ENCODE data around the gene MYO1B. TPM values are rescaled to one million over a fixed set of nuclear protein-coding genes. Genes with fewer than 3 reads are reported as not detected.

MYO1B gene
- total RNA-seq, 1 experiment from 2014 or later = 37.8 TPM

DNA sequence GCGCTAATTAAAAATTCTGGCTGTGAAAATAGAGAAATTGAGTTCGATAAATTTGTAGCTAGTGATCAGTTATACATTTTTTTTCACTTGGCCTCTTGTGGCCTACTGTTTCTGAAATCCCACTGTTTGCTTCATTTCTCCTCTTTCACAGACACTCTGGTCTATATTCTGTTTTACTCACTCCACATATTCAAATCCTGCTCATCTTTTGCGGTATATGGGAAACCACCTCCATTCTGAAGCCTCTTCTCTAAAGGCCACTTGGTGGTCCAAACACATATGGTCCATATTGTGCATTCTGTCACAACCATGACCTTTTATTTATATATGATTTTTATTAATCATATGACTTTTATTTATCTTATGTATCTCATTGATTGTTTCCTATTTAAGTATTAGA lies 67.0 kb downstream of the MYO1B start:
- Histone ChIP-seq H3K27me3 (replicated peaks; ENCODE audit: insufficient read depth, low read depth, low read length, poor library complexity) (no peaks in the 10 kb centered on the region), H3K36me3 (ENCODE audit: insufficient read depth, low read length, poor library complexity, severe bottlenecking) (no peaks in the 10 kb centered on the region), H3K4me1 (ENCODE audit: insufficient read depth, low read length, poor library complexity, severe bottlenecking) (no peaks in the 10 kb centered on the region), H3K27ac (ENCODE audit: low read depth, low read length, poor library complexity, severe bottlenecking) (no peak overlapping the region), H3K9me3 (ENCODE audit: low read depth, low read length, poor library complexity, severe bottlenecking) (no peaks in the 10 kb centered on the region), H3K4me3 (ENCODE audit: low read depth, low read length, poor library complexity, severe bottlenecking) (no peak overlapping the region)
- no peak for DNase-seq (ENCODE audit: low spot score)
- intact Hi-C loops (cut with micrococcal nuclease; ENCODE audit: unreplicated experiment) = no loop called here
- POLR2A ChIA-PET (ENCODE audit: low non-redundant PET) = no interaction called here
- CTCF ChIA-PET = no interaction called here
- no TSS peak for BruUV-seq (replicated peaks)
- no peak for TF ChIP-seq EZH2 (IDR thresholded peaks at IDR 0.05; ENCODE audit: borderline replicate concordance, low read depth, low read length, poor library complexity, severe bottlenecking)
- TF ChIP-seq, protein P1, sequence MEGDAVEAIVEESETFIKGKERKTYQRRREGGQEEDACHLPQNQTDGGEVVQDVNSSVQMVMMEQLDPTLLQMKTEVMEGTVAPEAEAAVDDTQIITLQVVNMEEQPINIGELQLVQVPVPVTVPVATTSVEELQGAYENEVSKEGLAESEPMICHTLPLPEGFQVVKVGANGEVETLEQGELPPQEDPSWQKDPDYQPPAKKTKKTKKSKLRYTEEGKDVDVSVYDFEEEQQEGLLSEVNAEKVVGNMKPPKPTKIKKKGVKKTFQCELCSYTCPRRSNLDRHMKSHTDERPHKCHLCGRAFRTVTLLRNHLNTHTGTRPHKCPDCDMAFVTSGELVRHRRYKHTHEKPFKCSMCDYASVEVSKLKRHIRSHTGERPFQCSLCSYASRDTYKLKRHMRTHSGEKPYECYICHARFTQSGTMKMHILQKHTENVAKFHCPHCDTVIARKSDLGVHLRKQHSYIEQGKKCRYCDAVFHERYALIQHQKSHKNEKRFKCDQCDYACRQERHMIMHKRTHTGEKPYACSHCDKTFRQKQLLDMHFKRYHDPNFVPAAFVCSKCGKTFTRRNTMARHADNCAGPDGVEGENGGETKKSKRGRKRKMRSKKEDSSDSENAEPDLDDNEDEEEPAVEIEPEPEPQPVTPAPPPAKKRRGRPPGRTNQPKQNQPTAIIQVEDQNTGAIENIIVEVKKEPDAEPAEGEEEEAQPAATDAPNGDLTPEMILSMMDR (conservative IDR thresholded peaks at IDR 0.05; ENCODE audit: low read depth, low read length) = no peak

DNA sequence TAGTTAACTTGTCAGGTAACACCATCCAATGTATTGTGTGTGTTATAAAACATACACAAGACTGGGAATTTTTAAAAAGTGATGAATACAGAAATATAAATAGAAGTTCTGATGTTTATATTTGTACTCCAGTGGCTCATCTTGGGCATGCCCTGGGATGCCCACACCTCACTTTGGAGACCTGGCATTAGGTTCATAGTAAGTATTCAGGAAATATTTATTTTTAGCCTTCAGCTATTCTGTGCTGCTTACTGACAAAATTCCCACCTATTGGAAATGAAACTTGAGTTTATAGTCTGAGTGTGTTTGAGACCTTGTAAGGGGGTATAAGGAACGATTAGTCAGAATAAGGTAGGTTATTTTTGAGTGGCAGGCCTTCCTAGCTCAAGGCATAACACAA lies 67.5 kb downstream of the MYO1B start:
- Histone ChIP-seq H3K27me3 (replicated peaks; ENCODE audit: insufficient read depth, low read depth, low read length, poor library complexity) (no peaks in the 10 kb centered on the region), H3K9me3 (ENCODE audit: low read depth, low read length, poor library complexity, severe bottlenecking) (no peaks in the 10 kb centered on the region), H3K36me3 (ENCODE audit: insufficient read depth, low read length, poor library complexity, severe bottlenecking) (no peaks in the 10 kb centered on the region), H3K27ac (ENCODE audit: low read depth, low read length, poor library complexity, severe bottlenecking) (no peak overlapping the region), H3K4me1 (ENCODE audit: insufficient read depth, low read length, poor library complexity, severe bottlenecking) (peaks cover under 1% of the 10 kb centered on the region), H3K4me3 (ENCODE audit: low read depth, low read length, poor library complexity, severe bottlenecking) (no peak overlapping the region)
- CTCF ChIA-PET = no interaction called here
- POLR2A ChIA-PET (ENCODE audit: low non-redundant PET) = no interaction called here
- intact Hi-C loops (cut with micrococcal nuclease; ENCODE audit: unreplicated experiment) = no loop called here
- TF ChIP-seq, protein P1 (conservative IDR thresholded peaks at IDR 0.05; ENCODE audit: low read depth, low read length) = no peak
- TF ChIP-seq EZH2 (IDR thresholded peaks at IDR 0.05; ENCODE audit: borderline replicate concordance, low read depth, low read length, poor library complexity, severe bottlenecking) = no peak
- BruUV-seq (replicated peaks) = no TSS peak
- no peak for DNase-seq (ENCODE audit: low spot score)

DNA sequence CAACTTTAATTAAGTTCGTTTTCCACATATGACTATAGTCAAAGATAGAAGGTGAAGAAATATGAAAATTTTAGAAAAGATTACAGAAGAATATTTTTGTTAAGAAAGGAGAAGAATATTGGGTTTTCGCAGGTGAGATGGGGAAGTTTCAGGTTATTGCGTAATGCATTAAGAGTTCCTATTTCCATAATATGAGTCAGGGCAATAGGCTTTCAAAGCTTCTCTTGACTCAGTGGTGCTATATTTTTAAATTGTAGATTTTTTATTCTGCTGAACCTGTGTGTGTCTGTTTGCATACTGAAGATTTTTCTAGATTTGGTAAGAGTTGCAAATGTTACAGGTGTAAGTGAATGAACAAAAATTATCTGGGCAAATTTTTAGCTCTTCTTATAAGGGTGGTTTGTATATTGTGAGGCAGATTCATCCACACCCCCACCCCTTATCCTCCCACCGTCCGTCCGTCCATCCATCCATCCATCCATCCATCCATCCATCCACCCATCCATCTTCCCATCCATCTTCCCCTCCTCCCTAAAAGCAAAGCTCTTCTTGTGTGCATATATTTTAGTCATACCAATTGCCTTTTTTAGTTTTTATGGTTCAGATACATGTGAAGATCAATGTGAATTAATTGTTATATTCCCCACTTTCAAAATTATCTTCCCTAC lies 69.6 kb downstream of the MYO1B start:
- Histone ChIP-seq H3K4me1 (ENCODE audit: insufficient read depth, low read length, poor library complexity, severe bottlenecking) (peaks cover 19% of the 10 kb centered on the region), H3K27me3 (replicated peaks; ENCODE audit: insufficient read depth, low read depth, low read length, poor library complexity) (no peaks in the 10 kb centered on the region), H3K36me3 (ENCODE audit: insufficient read depth, low read length, poor library complexity, severe bottlenecking) (no peaks in the 10 kb centered on the region), H3K27ac (ENCODE audit: low read depth, low read length, poor library complexity, severe bottlenecking) (no peak overlapping the region), H3K9me3 (ENCODE audit: low read depth, low read length, poor library complexity, severe bottlenecking) (no peaks in the 10 kb centered on the region), H3K4me3 (ENCODE audit: low read depth, low read length, poor library complexity, severe bottlenecking) (no peak overlapping the region)
- BruUV-seq (replicated peaks) = no TSS peak
- TF ChIP-seq EZH2 (IDR thresholded peaks at IDR 0.05; ENCODE audit: borderline replicate concordance, low read depth, low read length, poor library complexity, severe bottlenecking) = no peak
- TF ChIP-seq, protein P1 (conservative IDR thresholded peaks at IDR 0.05; ENCODE audit: low read depth, low read length) = no peak
- CTCF ChIA-PET = no interaction called here
- no peak for DNase-seq (ENCODE audit: low spot score)
- intact Hi-C loops (cut with micrococcal nuclease; ENCODE audit: unreplicated experiment) = no loop called here
- POLR2A ChIA-PET (ENCODE audit: low non-redundant PET) = no interaction called here

Measured in A673 (cell line).